GM12801 (cell line): ENCODE measurements around the gene APOL1.

Source experiments
- TF ChIP-seq, protein P1 (sequence below): IDR thresholded peaks from one replicate; pipeline ENCODE4 v1.5.1; 2011; ENCODE audit warnings: control low read depth; ENCODE audit not compliant: insufficient read length; ENCODE audit errors: extremely low read depth

APOL1 gene

DNA sequence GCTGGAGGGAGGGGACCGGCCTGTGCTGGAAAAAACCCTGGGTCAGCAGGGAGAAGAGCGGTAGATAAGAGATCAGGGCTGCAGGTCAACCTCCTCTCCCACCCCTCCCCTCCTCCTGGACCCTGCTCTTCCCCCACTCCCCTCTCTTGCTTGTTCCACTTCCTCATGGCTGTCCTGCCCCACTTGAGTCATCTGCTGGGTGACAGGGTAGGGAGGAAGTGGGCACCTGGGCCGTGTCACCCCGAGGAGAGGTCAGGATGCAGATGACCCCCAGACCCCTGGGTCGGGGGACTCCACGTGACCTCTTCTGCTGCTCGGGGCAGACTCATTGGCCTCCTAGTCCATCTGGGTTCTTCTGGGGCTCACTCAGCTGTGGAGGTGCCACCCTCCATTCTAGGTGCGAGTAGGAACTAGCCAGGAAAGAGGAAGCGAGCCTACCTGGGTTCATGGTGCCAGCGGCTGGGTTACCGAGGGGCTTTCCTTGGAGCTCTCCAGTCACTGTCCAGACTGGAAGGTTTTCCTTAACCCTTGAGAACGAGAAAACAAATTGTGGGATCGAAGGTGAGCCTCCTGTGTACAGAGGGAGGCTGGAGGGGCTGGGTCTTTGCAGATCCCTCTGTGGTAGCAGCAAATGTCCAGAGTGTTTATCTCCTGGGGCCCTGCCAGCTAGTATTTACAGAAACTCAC is 20.1 kb upstream of the APOL1 start:
- TF ChIP-seq, protein P1, sequence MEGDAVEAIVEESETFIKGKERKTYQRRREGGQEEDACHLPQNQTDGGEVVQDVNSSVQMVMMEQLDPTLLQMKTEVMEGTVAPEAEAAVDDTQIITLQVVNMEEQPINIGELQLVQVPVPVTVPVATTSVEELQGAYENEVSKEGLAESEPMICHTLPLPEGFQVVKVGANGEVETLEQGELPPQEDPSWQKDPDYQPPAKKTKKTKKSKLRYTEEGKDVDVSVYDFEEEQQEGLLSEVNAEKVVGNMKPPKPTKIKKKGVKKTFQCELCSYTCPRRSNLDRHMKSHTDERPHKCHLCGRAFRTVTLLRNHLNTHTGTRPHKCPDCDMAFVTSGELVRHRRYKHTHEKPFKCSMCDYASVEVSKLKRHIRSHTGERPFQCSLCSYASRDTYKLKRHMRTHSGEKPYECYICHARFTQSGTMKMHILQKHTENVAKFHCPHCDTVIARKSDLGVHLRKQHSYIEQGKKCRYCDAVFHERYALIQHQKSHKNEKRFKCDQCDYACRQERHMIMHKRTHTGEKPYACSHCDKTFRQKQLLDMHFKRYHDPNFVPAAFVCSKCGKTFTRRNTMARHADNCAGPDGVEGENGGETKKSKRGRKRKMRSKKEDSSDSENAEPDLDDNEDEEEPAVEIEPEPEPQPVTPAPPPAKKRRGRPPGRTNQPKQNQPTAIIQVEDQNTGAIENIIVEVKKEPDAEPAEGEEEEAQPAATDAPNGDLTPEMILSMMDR = no peak

GRCh38 chr22:36233796-36234195 is 19.1 kb upstream of the APOL1 start:
- TF ChIP-seq, protein P1 = no peak

DNA sequence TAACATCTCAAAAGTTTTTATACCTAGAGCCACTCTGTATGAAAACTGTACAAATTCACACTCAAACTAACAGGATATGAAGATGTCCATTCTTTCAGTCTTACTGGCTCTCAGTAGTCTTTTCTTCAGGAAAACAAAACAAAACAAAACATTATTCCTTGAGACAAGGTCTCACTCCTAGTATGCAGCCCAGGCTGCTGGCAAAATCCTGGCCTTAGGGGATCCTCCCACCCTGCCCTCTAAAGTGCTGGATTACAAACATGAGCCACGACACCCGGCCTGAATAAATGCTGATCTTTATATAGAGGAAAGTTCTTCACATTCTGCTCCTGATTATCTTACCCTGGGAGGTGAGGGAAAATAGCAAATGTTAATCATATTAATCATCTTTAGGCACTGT is 18.7 kb upstream of the APOL1 start:
- TF ChIP-seq, protein P1 = no peak

- TF ChIP-seq, protein P1 = no peak
Observed at GRCh38 chr22:36234919-36235318, 18.0 kb upstream of the APOL1 start.

DNA sequence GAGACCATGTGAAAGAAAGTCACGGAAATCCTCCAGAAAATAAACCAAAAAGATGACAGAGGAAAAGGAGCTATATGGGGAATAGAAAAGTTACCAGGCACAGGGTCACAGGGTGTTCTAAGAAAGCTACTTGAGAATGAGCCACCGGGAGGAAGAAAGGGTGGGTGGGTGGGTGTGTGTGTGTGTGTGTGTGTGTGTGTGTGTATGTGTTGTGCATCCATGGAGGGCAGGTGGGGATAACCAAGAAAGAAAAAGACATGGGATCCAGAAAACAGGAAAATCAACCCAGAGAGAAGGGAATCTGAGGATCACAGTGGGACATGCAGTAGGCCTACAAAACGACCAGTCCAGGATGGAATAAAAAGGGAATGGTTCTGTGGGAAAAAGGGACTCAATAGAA is 17.3 kb upstream of the APOL1 start:
- TF ChIP-seq, protein P1 = no peak

GRCh38 chr22:36236388-36237319 is 16.3 kb upstream of the APOL1 start:
- TF ChIP-seq, protein P1 = no peak

DNA sequence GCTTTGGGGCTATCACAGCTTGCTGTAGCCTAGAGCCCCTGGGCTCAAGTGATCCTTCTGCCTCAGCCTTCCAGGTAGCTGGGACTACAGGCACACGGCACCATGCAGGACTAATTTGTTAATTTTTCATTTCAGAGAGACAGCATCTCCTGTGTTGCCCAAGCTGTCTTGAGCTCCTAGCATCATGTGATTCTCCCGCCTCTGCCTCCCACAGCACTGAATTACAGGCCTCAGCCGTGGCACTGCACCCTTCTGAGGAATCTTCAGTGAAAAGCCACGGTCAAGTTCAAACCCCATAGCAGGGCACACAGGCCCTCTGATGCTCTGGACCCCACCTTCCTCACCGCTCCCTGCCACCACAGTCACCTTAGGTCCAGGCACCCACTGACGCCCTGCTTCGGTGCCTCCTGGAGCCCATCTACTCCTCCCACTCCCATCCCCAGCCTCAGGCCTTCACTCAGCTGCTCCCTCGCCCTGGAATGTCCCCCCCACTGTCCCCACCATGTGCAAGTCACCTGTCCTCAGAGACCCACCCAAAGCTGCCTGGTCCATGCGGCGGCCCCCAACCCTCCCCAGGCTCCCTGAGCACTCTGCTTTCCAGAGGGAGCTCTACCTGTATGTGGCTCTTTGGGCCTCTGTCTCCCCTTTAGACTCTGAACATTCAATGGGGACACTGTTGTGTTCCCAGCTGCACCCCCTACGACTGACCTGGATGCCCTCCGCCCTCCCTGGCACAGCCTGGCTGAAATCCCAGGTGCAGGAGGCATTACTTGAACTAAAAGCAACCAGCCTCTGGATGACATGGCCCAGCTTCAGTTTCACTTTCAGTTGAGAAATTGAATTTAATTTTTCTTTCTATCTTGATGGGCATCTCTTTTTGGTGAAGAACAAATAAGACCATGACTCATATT is 15.2 kb upstream of the APOL1 start:
- TF ChIP-seq, protein P1 = no peak
